Purkinje cell (primary cell): Measurements from ENCODE around the gene CIDEA. TPM values are rescaled to one million over a fixed set of nuclear protein-coding genes. Genes with fewer than 3 reads are reported as not detected.

Source experiments
- polyA plus RNA-seq: library from polyadenylated mRNA; unstranded; fragments of >200 nt; fragmentation: Nextera tagmentation; gene quantifications from 2 replicates; pipeline ENCODE4 v1.2.1, GENCODE V29; 2014

The CIDEA gene, protein sequence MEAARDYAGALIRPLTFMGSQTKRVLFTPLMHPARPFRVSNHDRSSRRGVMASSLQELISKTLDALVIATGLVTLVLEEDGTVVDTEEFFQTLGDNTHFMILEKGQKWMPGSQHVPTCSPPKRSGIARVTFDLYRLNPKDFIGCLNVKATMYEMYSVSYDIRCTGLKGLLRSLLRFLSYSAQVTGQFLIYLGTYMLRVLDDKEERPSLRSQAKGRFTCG
- polyA plus RNA-seq, result 4.5 TPM in 1 of 2 replicates, not detected in the other

DNA sequence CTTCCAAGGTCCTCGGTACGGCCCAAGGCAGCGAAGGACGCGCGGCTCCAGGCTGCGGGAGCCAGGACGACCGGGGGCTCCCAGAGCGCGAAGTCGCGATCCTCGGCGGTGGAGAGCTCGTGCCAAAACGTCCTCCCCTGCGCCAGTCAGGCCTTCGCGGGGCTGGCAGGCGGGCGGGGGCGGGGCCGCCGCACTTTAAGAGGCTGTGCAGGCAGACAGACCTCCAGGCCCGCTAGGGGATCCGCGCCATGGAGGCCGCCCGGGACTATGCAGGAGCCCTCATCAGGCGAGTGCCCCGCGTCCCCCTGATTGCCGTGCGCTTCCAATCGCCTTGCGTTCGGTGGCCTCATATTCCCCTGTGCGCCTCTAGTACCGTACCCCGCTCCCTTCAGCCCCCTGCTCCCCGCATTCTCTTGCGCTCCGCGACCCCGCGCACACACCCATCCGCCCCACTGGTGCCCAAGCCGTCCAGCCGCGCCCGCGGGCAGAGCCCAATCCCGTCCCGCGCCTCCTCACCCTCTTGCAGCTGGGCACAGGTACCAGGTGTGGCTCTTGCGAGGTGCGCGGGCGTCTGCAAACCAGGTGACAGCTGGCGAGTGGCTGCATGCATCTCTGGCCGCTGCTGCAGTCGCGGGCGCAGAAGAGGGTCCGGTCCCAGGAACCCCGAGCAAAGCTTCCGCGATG, at the start of gene CIDEA:
Gene CIDEA, plus strand, starts transcription at position 226 of the 684 bp plus-strand sequence. Its CDS starts 23 bp downstream, at position 249.

DNA sequence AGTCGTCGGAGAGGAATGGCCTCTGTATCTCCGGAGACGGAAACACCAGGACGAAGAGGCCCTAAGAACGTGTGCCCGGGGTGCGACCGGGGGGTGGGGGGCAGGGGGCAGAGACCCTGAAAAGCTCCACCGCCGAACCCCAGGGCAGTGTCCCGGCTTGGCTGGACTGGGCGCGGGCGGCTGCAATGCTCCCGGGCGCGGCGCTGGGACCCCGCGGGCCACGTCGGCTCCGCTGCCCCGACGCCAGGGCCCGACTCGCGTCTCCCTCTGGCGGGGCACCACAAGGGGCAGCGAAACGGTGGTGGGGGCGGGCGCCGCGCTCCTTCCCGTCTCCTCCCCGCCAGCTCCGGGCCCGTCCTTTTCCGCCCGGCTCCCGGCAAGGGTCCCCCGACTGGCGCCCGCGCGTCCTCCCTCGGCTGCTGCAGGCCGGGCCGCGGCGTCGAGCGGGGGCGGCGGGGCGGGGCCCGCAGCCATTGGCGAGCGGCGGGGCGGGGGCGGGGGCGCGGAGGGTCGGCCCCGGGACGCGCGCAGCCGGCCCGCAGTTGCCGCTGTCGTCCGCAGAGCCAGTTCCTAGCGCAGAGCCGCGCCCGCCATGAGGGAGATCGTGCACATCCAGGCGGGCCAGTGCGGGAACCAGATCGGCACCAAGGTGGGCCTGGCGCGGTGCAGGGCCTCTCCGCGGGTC, 53.7 kb downstream of the CIDEA start, which contains the start of gene TUBB6:
Gene TUBB6, plus strand, starts transcription at position 541 of the 685 bp plus-strand sequence. Its CDS starts 52 bp downstream, at position 593.

Other genes starting within 250 kb of the CIDEA start
- gene ANKRD62, start 160.5 kb upstream of the CIDEA start, polyA plus RNA-seq, result not detected in 2 replicates
- 7.0 and 12.7 TPM in 2 replicates for gene TUBB6, start 53.9 kb downstream of the CIDEA start, polyA plus RNA-seq
- 21.4 and 24.8 TPM in 2 replicates for gene AFG3L2, start 122.9 kb downstream of the CIDEA start, polyA plus RNA-seq
- 1.7 and 2.3 TPM in 2 replicates for gene PRELID3A, start 153.6 kb downstream of the CIDEA start, polyA plus RNA-seq